ENCODE results near the gene NLRP6. TPM values are rescaled to one million over a fixed set of nuclear protein-coding genes. Genes with fewer than 3 reads are reported as not detected.
"Not testable (repeated sequence)": the region's sequence is repeated elsewhere in the genome, so short reads cannot be mapped to it uniquely, and the experiment has no call there.

Gene NLRP6
- polyA plus RNA-seq, 1 experiment: not detected

- Histone ChIP-seq H3K4me3 (ENCODE audit: low read depth, low read length) (peak overlapping the region; percentile 47), H3K36me3 (ENCODE audit: control insufficient read depth, insufficient read depth, low read length) (0 out of 2 replicates have a peak, but pooled peaks cover 2% of the 10 kb centered on the region), H3K27me3 (ENCODE audit: control insufficient read depth, insufficient read depth, low read length) (no peaks in the 10 kb centered on the region)
- TF ChIP-seq CTCF (IDR thresholded peaks at IDR 0.05; ENCODE audit: insufficient read depth, low read depth, low read length): no peak
- ChIA-PET POLR2A (no interaction called here), CTCF (interaction anchor here (0.9 to 2.2 kb wide), 3 partner anchors 10 to 82 kb away, joined by 3 to 12 read pairs (median 3); no protein-coding TSS in a partner anchor)
- DNase-seq (ENCODE audit: low read depth): no peak
Measured at GRCh38 chr11:315051-315481, 36.9 kb downstream of the NLRP6 start.

- ChIA-PET CTCF (interaction anchor here (0.7 to 2.2 kb wide), 5 partner anchors 11 to 81 kb away, joined by 3 to 12 read pairs (median 3); no protein-coding TSS in a partner anchor), POLR2A (no interaction called here)
- peak overlapping the region; percentile 47 for H3K4me3 ChIP-seq (ENCODE audit: low read depth, low read length)
- H3K36me3 ChIP-seq (ENCODE audit: control insufficient read depth, insufficient read depth, low read length): 0 out of 2 replicates have a peak, but pooled peaks cover 2% of the 10 kb centered on the region
- no peak for TF ChIP-seq CTCF (IDR thresholded peaks at IDR 0.05; ENCODE audit: insufficient read depth, low read depth, low read length)
- no peak for DNase-seq (ENCODE audit: low read depth)
- no peaks in the 10 kb centered on the region for H3K27me3 ChIP-seq (ENCODE audit: control insufficient read depth, insufficient read depth, low read length)
Measured at GRCh38 chr11:315516-315994, 37.3 kb downstream of the NLRP6 start.

GRCh38 chr11:316031-316701 lies 38.0 kb downstream of the NLRP6 start:
- no peak for DNase-seq (ENCODE audit: low read depth)
- 0 out of 2 replicates have a peak, but pooled peaks cover 2% of the 10 kb centered on the region for H3K36me3 ChIP-seq (ENCODE audit: control insufficient read depth, insufficient read depth, low read length)
- ChIA-PET POLR2A (no interaction called here), CTCF (interaction anchor here (0.7 to 2.2 kb wide), 10 partner anchors 8 to 81 kb away, joined by 3 to 12 read pairs (median 4); partner anchors contain the start of gene IFITM2)
- TF ChIP-seq CTCF (IDR thresholded peaks at IDR 0.05; ENCODE audit: insufficient read depth, low read depth, low read length): no peak
- no peaks in the 10 kb centered on the region for H3K27me3 ChIP-seq (ENCODE audit: control insufficient read depth, insufficient read depth, low read length)
- peak overlapping the region; percentile 47 for H3K4me3 ChIP-seq (ENCODE audit: low read depth, low read length)

- ChIA-PET CTCF (interaction anchor here (0.6 to 2.2 kb wide), 9 partner anchors 9 to 110 kb away, joined by 3 to 12 read pairs (median 5); partner anchors contain the start of gene IFITM2), POLR2A (interaction anchor here (1.1 kb wide), 1 partner anchor 39 kb away, joined by 7 read pairs; no protein-coding TSS in a partner anchor)
- Histone ChIP-seq H3K36me3 (ENCODE audit: control insufficient read depth, insufficient read depth, low read length) (0 out of 2 replicates have a peak, but pooled peaks cover 2% of the 10 kb centered on the region), H3K27me3 (ENCODE audit: control insufficient read depth, insufficient read depth, low read length) (no peaks in the 10 kb centered on the region), H3K4me3 (ENCODE audit: low read depth, low read length) (peak overlapping the region; percentile 47)
- no peak for DNase-seq (ENCODE audit: low read depth)
- TF ChIP-seq CTCF (IDR thresholded peaks at IDR 0.05; ENCODE audit: insufficient read depth, low read depth, low read length): no peak
Measured at GRCh38 chr11:316891-317301, 38.7 kb downstream of the NLRP6 start.

GRCh38 chr11:317668-318404 lies 39.6 kb downstream of the NLRP6 start:
- POLR2A ChIA-PET: interaction anchor here (0.7 to 1.1 kb wide), 2 partner anchors 22 to 38 kb away, joined by 3 to 7 read pairs; no protein-coding TSS in a partner anchor
- H3K27me3 ChIP-seq (ENCODE audit: control insufficient read depth, insufficient read depth, low read length); DNase-seq (ENCODE audit: low read depth); H3K36me3 ChIP-seq (ENCODE audit: control insufficient read depth, insufficient read depth, low read length); H3K4me3 ChIP-seq (ENCODE audit: low read depth, low read length): not testable (repeated sequence)
- CTCF ChIA-PET: interaction anchor here (1.3 to 1.9 kb wide), 7 partner anchors 9 to 46 kb away, joined by 3 to 10 read pairs (median 5); partner anchors contain the start of gene IFITM2

- POLR2A ChIA-PET; H3K36me3 ChIP-seq (ENCODE audit: control insufficient read depth, insufficient read depth, low read length); H3K27me3 ChIP-seq (ENCODE audit: control insufficient read depth, insufficient read depth, low read length); DNase-seq (ENCODE audit: low read depth): not testable (repeated sequence)
- CTCF ChIA-PET: interaction anchor here (0.9 to 1.9 kb wide), 3 partner anchors 8 to 46 kb away, joined by 3 to 5 read pairs (median 5); no protein-coding TSS in a partner anchor
- H3K4me3 ChIP-seq (ENCODE audit: low read depth, low read length): peak overlapping the region; percentile 58
Measured at GRCh38 chr11:318405-319120, 40.4 kb downstream of the NLRP6 start.

GRCh38 chr11:319121-319887 lies 41.1 kb downstream of the NLRP6 start:
- DNase-seq (ENCODE audit: low read depth); POLR2A ChIA-PET; H3K36me3 ChIP-seq (ENCODE audit: control insufficient read depth, insufficient read depth, low read length); H3K27me3 ChIP-seq (ENCODE audit: control insufficient read depth, insufficient read depth, low read length): not testable (repeated sequence)
- H3K4me3 ChIP-seq (ENCODE audit: low read depth, low read length): peak overlapping the region; percentile 58
- CTCF ChIA-PET: interaction anchor here (0.6 to 0.9 kb wide), 3 partner anchors 10 to 46 kb away, joined by 3 to 4 read pairs (median 3); no protein-coding TSS in a partner anchor
